LHCN-M2 (cell line): ENCODE results near the gene TFDP1. TPM values are rescaled to one million over a fixed set of nuclear protein-coding genes. Genes with fewer than 3 reads are reported as not detected.

ENCODE experiments used
- DNase-seq: peaks from one replicate; pipeline ENCODE4 v3.0.0-alpha.2; 2012; ENCODE audit warnings: low read depth
- total RNA-seq: library from RNA; depleted of rRNA; stranded (reverse); fragments of >200 nt; gene quantifications from 2 replicates; pipeline ENCODE4 v1.2.3, GENCODE V29; 2014

TFDP1 gene
- total RNA-seq, 1 experiment from 2014 or later = 146 TPM

GRCh38 chr13:113632706-113633484 lies 48.3 kb downstream of the TFDP1 start:
- no peak for DNase-seq

GRCh38 chr13:113633485-113633873 lies 48.9 kb downstream of the TFDP1 start:
- DNase-seq = no peak

- DNase-seq = no peak
Observed at GRCh38 chr13:113634279-113635047, 49.9 kb downstream of the TFDP1 start.

GRCh38 chr13:113635048-113635420 lies 50.5 kb downstream of the TFDP1 start:
- no peak for DNase-seq

- no peak for DNase-seq
Observed at GRCh38 chr13:113635709-113636108, 51.2 kb downstream of the TFDP1 start.

GRCh38 chr13:113636266-113636963 lies 51.9 kb downstream of the TFDP1 start:
- DNase-seq = no peak

GRCh38 chr13:113637262-113638160 lies 53.0 kb downstream of the TFDP1 start:
- no peak for DNase-seq

GRCh38 chr13:113638173-113638746 lies 53.7 kb downstream of the TFDP1 start:
- no peak for DNase-seq

GRCh38 chr13:113638806-113639205 lies 54.3 kb downstream of the TFDP1 start:
- DNase-seq = no peak

- DNase-seq = no peak
Observed at GRCh38 chr13:113639616-113640262, 55.2 kb downstream of the TFDP1 start.

- no peak for DNase-seq
Observed at GRCh38 chr13:113641426-113641825, 56.9 kb downstream of the TFDP1 start.

GRCh38 chr13:113642563-113642962 lies 58.0 kb downstream of the TFDP1 start:
- DNase-seq = no peak

GRCh38 chr13:113643593-113643992 lies 59.0 kb downstream of the TFDP1 start:
- no peak for DNase-seq

GRCh38 chr13:113644800-113645199 lies 60.2 kb downstream of the TFDP1 start:
- no peak for DNase-seq

- DNase-seq = no peak
Observed at GRCh38 chr13:113645329-113645728, 60.8 kb downstream of the TFDP1 start.

- DNase-seq = no peak
Observed at GRCh38 chr13:113646376-113646775, 61.8 kb downstream of the TFDP1 start.

GRCh38 chr13:113646921-113647340 lies 62.4 kb downstream of the TFDP1 start:
- DNase-seq = no peak

- DNase-seq = peak; percentile 81
Observed at GRCh38 chr13:113647351-113648215, 63.0 kb downstream of the TFDP1 start.

- no peak for DNase-seq
Observed at GRCh38 chr13:113648216-113648610, 63.7 kb downstream of the TFDP1 start.
